ENCODE results near the gene HSPB6. TPM values are rescaled to one million over a fixed set of nuclear protein-coding genes. Genes with fewer than 3 reads are reported as not detected.

Gene HSPB6
- total and polyA plus RNA-seq, 2 donors from 2014 or later = 53.1 to 64.3 TPM

DNA sequence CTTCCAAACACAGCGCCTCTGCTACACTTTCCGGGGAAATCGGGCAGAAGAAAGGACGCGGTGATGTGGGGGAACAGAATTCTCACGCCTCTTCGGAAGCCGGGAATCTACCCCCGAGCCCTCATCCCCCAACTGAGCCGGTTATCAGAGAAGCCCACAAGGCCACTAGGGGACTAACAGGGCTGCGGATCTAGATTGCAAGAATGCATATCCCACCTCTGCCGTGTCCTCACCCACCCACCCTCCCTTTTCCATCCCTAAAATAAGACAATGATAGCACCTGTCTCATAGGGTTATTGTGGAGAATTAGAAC is 15.7 kb downstream of the HSPB6 start:
- peak overlapping the region in 2 of 3 donors; percentile 68 to 75 for H3K4me3 ChIP-seq (ENCODE audit: low read length in 3 of 3)
- H3K27ac ChIP-seq (ENCODE audit: low read depth in 2 of 2, low read length in 2 of 2) = peak overlapping the region; percentile 71 to 87
- peaks cover 2 to 10% (median 8%) of the 10 kb centered on the region in 3 donors for H3K36me3 ChIP-seq (ENCODE audit: control insufficient read depth in 2 of 3, insufficient read depth in 3 of 3, low read length in 3 of 3)
- H3K4me1 ChIP-seq (ENCODE audit: control insufficient read depth in 2 of 3, insufficient read depth in 2 of 3, low read depth in 1 of 3, low read length in 3 of 3) = peaks cover 0 to 15% (median under 1%) of the 10 kb centered on the region in 3 donors
- no peak for DNase-seq
- no peak for FAIRE-seq
- intact Hi-C loops (cut with DNase I) = no loop called here
- H3K27me3 ChIP-seq (ENCODE audit: control insufficient read depth, insufficient read depth, low read length) = no peaks in the 10 kb centered on the region
- no peaks in the 10 kb centered on the region for H3K9me3 ChIP-seq (ENCODE audit: control insufficient read depth in 2 of 3, insufficient read depth in 1 of 3, low read length in 3 of 3)
- no peak for TF ChIP-seq CTCF (IDR thresholded peaks at IDR 0.05; ENCODE audit: borderline replicate concordance, extremely low read depth, insufficient read depth)
- peak overlapping the region in 2 of 3 donors; percentile 45 to 65 for H3K9ac ChIP-seq (ENCODE audit: low read length in 3 of 3)

DNA sequence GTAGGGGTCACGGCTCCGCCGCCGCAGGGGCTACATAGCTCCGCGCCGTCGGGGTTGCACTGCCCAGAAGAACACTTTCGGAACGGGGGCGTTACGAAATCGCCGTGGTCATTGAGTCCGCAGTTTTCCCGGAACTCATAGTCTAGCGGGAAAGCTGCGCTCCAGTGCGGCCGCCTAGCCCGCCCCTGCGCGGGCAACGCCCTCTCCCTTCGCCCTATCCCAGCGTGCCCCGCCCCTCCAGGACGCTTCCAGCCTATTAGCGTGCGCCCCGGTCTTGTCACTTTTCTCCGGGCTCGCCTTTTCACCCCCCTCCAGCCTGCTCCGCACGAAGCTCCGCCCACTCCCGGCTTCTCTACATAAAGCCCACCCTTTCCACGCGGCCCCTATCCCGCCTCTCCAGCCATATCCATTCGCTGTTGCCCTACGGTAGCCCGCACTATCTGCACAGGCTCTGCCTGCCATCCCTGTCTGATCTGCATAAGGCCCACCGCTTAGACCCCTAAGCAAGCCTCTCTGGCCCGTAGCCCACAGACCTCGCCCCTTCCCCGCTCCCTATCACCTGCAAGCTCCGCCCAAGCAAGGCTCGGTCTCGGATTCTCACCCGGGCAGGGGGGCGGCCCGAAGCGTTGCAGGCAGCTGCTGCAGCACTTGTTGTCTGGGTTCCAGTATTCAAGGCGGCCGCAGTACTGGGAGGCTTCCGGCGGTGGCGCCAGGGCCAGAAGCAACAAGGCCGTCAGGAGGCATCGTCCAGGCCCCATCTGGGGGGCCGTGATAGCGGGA is 16.2 kb downstream of the HSPB6 start:
- peak overlapping the region; percentile 67 to 75 (median 68) for H3K4me3 ChIP-seq (ENCODE audit: low read length in 3 of 3)
- peak overlapping the region; percentile 87 to 88 for H3K27ac ChIP-seq (ENCODE audit: low read depth in 2 of 2, low read length in 2 of 2)
- peak overlapping the region; percentile 50 to 69 (median 65) for H3K9ac ChIP-seq (ENCODE audit: low read length in 3 of 3)
- DNase-seq (peak; percentile 99 to 100 (median 99)), FAIRE-seq (peak; percentile 93)
- intact Hi-C loops (cut with DNase I) = no loop called here
- TF ChIP-seq CTCF (IDR thresholded peaks at IDR 0.05; ENCODE audit: borderline replicate concordance, extremely low read depth, insufficient read depth) = peak; percentile 5
- no peaks in the 10 kb centered on the region for H3K27me3 ChIP-seq (ENCODE audit: control insufficient read depth, insufficient read depth, low read length)
- peaks cover 2 to 10% (median 8%) of the 10 kb centered on the region in 3 donors for H3K36me3 ChIP-seq (ENCODE audit: control insufficient read depth in 2 of 3, insufficient read depth in 3 of 3, low read length in 3 of 3)
- peaks cover 0 to 12% (median 0%) of the 10 kb centered on the region in 3 donors for H3K4me1 ChIP-seq (ENCODE audit: control insufficient read depth in 2 of 3, insufficient read depth in 2 of 3, low read depth in 1 of 3, low read length in 3 of 3)
- no peaks in the 10 kb centered on the region for H3K9me3 ChIP-seq (ENCODE audit: control insufficient read depth in 2 of 3, insufficient read depth in 1 of 3, low read length in 3 of 3)

DNA sequence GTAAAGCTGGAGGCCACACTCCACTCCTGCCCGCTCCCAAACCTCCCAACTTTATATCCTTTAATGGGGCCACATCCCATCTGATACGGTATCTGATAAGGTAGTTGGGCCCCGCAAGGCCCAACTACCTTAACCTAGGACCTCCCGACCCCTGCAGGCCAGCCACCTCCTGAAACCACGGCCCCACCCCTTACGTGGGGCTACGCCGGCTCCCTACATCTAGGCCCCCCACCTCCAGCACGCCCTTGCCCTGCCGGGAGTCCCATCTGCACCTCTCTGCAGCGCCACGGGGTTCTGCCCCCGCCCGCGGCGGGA is 16.8 kb downstream of the HSPB6 start:
- intact Hi-C loops (cut with DNase I) = no loop called here
- peak overlapping the region in 2 of 3 donors; percentile 61 to 69 for H3K9ac ChIP-seq (ENCODE audit: low read length in 3 of 3)

More for the DNA sequence above, 16.8 kb downstream of the HSPB6 start:
- Histone ChIP-seq H3K27me3 (ENCODE audit: control insufficient read depth, insufficient read depth, low read length) (no peaks in the 10 kb centered on the region), H3K36me3 (ENCODE audit: control insufficient read depth in 2 of 3, insufficient read depth in 3 of 3, low read length in 3 of 3) (peaks cover 2 to 14% (median 11%) of the 10 kb centered on the region in 3 donors), H3K4me3 (ENCODE audit: low read length in 3 of 3) (peak overlapping the region; percentile 44 to 75 (median 45)), H3K27ac (ENCODE audit: low read depth in 2 of 2, low read length in 2 of 2) (peak overlapping the region; percentile 87 to 88), H3K9me3 (ENCODE audit: control insufficient read depth in 2 of 3, insufficient read depth in 1 of 3, low read length in 3 of 3) (no peaks in the 10 kb centered on the region), H3K4me1 (ENCODE audit: control insufficient read depth in 2 of 3, insufficient read depth in 2 of 3, low read depth in 1 of 3, low read length in 3 of 3) (peaks cover 0 to 12% (median 0%) of the 10 kb centered on the region in 3 donors)
- DNase-seq (no peak), FAIRE-seq (no peak)
- TF ChIP-seq CTCF (IDR thresholded peaks at IDR 0.05; ENCODE audit: borderline replicate concordance, extremely low read depth, insufficient read depth) = no peak

Measured in kidney (tissue), 14 donors.